WI38 (cell line): Measurements from ENCODE around the gene MEGF6.

Experiments
- H3K4me3 ChIP-seq: 2 replicates; pipeline ENCODE4 v1.5.1; 2011; ENCODE audit warnings: low read depth, mild to moderate bottlenecking, control low read depth, low read length
- CTCF ChIP-seq: IDR thresholded peaks from 2 replicates; pipeline ENCODE4 v1.5.1; 2012; ENCODE audit warnings: low read depth, mild to moderate bottlenecking, control low read depth, low read length

Gene MEGF6

GRCh38 chr1:3455670-3456448, 155.4 kb downstream of the MEGF6 start:
- no peak overlapping the region for H3K4me3 ChIP-seq
- TF ChIP-seq CTCF: no peak

DNA sequence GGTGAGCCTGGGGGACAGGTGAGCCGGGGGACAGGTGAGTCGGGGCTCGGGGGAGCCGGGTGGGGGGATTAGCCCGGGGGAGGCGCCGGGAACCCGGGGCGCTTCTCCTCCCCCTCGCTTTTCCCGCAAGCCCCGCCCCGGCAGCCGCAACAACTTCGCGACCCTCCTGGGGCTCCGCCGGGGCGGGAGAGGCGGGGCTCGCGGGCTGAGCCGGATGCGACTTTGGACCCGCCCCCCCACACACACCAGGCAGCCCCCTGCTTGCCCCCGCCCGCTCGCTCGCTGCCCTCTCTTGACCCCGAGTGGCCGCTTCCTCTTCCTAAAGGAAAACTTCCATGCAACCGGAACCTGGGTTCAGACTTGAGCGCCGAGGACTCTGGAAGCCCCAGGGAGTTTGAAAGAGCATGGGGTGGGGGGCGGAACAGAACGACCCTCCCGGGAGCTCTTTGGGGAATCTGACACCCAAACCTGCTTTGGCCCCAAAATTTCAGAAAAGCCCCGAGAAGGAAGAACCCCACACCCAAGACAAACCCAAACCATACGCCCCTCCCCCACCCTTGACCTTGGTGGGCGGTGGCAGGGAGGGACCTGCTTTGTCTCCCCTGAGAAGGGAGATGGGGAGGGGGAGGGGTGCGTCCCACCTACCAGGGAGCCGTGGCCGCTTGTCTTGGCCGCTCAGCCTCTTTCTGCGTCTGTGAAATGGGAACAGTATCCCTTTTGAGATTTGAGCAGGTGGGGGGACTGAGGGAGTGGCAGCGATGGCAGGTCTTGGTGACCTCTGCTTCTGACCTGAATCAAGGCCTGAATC, 156.3 kb downstream of the MEGF6 start:
- TF ChIP-seq CTCF: no peak
- no peak overlapping the region for H3K4me3 ChIP-seq

GRCh38 chr1:3453891-3454810, 157.2 kb downstream of the MEGF6 start, which contains the start of gene ARHGEF16:
TSS of gene ARHGEF16 (plus strand) at chr1:3454665. CDS start at chr1:3463085, 8,420 bp downstream.
- TF ChIP-seq CTCF: no peak
- H3K4me3 ChIP-seq: no peak within 1 kb of the TSS

DNA sequence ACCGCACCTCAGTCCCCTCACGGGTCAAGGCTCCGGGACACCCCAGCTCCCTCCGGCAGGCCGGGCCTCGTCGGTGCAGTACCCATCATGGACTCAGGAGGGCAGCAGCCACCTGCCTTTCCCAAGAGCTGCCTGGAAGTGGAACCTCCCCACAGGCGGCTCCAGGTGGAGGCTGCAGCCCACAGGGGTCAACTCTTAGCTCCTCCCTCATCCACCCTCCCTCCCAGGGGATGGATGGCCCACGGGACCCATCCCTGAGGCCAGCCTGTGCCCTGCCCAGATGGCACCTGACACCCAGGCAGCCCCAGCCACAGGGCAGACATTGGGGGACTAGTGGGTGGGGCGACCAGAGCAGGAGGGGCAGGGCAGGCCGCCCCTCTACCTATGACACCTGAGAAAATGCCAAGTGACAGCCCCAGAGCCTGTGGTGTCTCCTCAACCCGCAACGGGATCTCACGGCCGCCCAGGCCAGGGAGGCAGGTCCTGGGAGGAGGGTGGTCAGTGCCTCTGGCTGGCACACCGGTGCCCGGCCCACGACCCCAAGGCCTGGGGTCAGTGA, 158.0 kb downstream of the MEGF6 start:
- no peak overlapping the region for H3K4me3 ChIP-seq
- peak; percentile 93 for TF ChIP-seq CTCF

GRCh38 chr1:3452866-3453175, 158.5 kb downstream of the MEGF6 start:
- H3K4me3 ChIP-seq: no peak overlapping the region

More at GRCh38 chr1:3452866-3453175, 158.5 kb downstream of the MEGF6 start:
- no peak for TF ChIP-seq CTCF
